Mucosa of descending colon (tissue), 3 donors: ENCODE measurements around the gene WDR18. TPM values are rescaled to one million over a fixed set of nuclear protein-coding genes. Genes with fewer than 3 reads are reported as not detected.
A peak's percentile ranks its signal among the peaks of the same experiment; 100 is the strongest.
"Not testable (repeated sequence)": the region's sequence is repeated elsewhere in the genome, so short reads cannot be mapped to it uniquely, and the experiment has no call there.

ENCODE experiments used
- ATAC-seq: fragments of 200-7000 bp; cut with Tn5 transposase; one replicate; pipeline ENCODE4 v1.9.1; 2020; ENCODE audit warnings: mild to moderate bottlenecking, moderate library complexity
- DNase-seq, 3 donors: peaks; one replicate each; pipeline ENCODE4 v3.0.0-alpha.2; 2020
- H3K36me3 ChIP-seq: fragments of 200-600 bp; one replicate; pipeline ENCODE4 v1.8.0; 2021; ENCODE audit warnings: low read depth, mild to moderate bottlenecking
- H3K4me1 ChIP-seq: fragments of 200-600 bp; one replicate; pipeline ENCODE4 v1.8.0; 2021; ENCODE audit warnings: low read depth, mild to moderate bottlenecking
- H3K4me3 ChIP-seq: fragments of 200-600 bp; one replicate; pipeline ENCODE4 v1.8.0; 2021; ENCODE audit warnings: mild to moderate bottlenecking
- H3K9me3 ChIP-seq: fragments of 200-600 bp; one replicate; pipeline ENCODE4 v1.8.0; 2021; ENCODE audit warnings: mild to moderate bottlenecking
- CTCF ChIP-seq: fragments of 200-600 bp; IDR thresholded peaks from one replicate; pipeline ENCODE4 v1.8.0; 2022; ENCODE audit warnings: antibody characterized with exemption, mild to moderate bottlenecking
- intact Hi-C, 2 donors: fragments of 100-400 bp; cut with DNase I in 1 of 2; cut with micrococcal nuclease in 1 of 2; formaldehyde crosslinking; loops; one replicate each; pipeline versions ENCODE4 v1.11.0 to v1.11.1; 2022; cut with DNase I, micrococcal nuclease
- total RNA-seq, 3 donors: library from RNA; stranded (reverse); fragmentation: NEBNext Ultra II Directional in 2 of 3; extraction: Animal tissue kit (Norgen Biotek cat#: 25700) in 2 of 3; gene quantifications; one replicate each; pipeline versions ENCODE4 v1.2.1 to v1.2.4, GENCODE V29; 2021 to 2023
- donor health status: DM: no; HTN: no; CAD: no; lungs with moderate emphysema.
- donor health status: DM: no; HTN: no; CAD: no.
- donor health status: DM: no; HTN: yes; CAD: no.

The WDR18 gene
- total RNA-seq, 3 donors from 2014 or later: 23.8 to 42.0 (median 33.0) TPM

- Histone ChIP-seq H3K4me3 (no peak overlapping the region), H3K36me3 (no peaks in the 10 kb centered on the region)
Observed at GRCh38 chr19:1018393-1018792, 34.2 kb downstream of the WDR18 start.

GRCh38 chr19:1018932-1019615 is 34.9 kb downstream of the WDR18 start:
- ATAC-seq (no peak), DNase-seq (peak in 1 of 3 donors; percentile 41)
- intact Hi-C loops: no loop called here
- H3K36me3 ChIP-seq: no peaks in the 10 kb centered on the region
- no peak overlapping the region for H3K4me3 ChIP-seq
- H3K9me3 ChIP-seq: no peaks in the 10 kb centered on the region
- no peak for TF ChIP-seq CTCF
- H3K4me1 ChIP-seq: peaks cover 47% of the 10 kb centered on the region

More at GRCh38 chr19:1018393-1018792, 34.2 kb downstream of the WDR18 start:
- Histone ChIP-seq H3K4me1 (peaks cover 47% of the 10 kb centered on the region), H3K9me3 (no peaks in the 10 kb centered on the region)
- intact Hi-C loops: no loop called here
- DNase-seq (no peak), ATAC-seq (no peak)
- TF ChIP-seq CTCF: no peak

- peak in 1 of 3 donors; percentile 48 for DNase-seq
- H3K4me1 ChIP-seq: peaks cover 47% of the 10 kb centered on the region
- intact Hi-C loops: no loop called here
Observed at GRCh38 chr19:1019616-1019961, 35.4 kb downstream of the WDR18 start.

GRCh38 chr19:1019980-1020867 is 36.1 kb downstream of the WDR18 start:
- H3K4me3 ChIP-seq: peak overlapping the region; percentile 91
- H3K9me3 ChIP-seq: no peaks in the 10 kb centered on the region
- no peak for TF ChIP-seq CTCF
- intact Hi-C loops: no loop called here
- DNase-seq: peak; percentile 57 to 84 (median 71)
- H3K36me3 ChIP-seq: no peaks in the 10 kb centered on the region
- ATAC-seq: no peak
- H3K4me1 ChIP-seq: peaks cover 47% of the 10 kb centered on the region

More at GRCh38 chr19:1019616-1019961, 35.4 kb downstream of the WDR18 start:
- Histone ChIP-seq H3K4me3 (peak overlapping the region; percentile 11), H3K9me3 (no peaks in the 10 kb centered on the region), H3K36me3 (no peaks in the 10 kb centered on the region)
- no peak for TF ChIP-seq CTCF
- ATAC-seq: no peak

- Histone ChIP-seq H3K4me3 (peak within 1 kb of the TSS; percentile 91), H3K4me1 (peaks cover 47% of the 10 kb centered on the region), H3K9me3 (no peaks in the 10 kb centered on the region), H3K36me3 (no peaks in the 10 kb centered on the region)
- intact Hi-C loops: no loop called here
- peak; percentile 8 for TF ChIP-seq CTCF
- DNase-seq: peak; percentile 97 to 98 (median 98)
- peak; percentile 90 for ATAC-seq
Observed at GRCh38 chr19:1020868-1021425, 36.8 kb downstream of the WDR18 start, which contains the start of gene TMEM259. TSS of gene TMEM259 (minus strand) at chr19:1021123. CDS start at chr19:1020996, 127 bp downstream.

- H3K36me3 ChIP-seq, DNase-seq, intact Hi-C loops, H3K9me3 ChIP-seq, H3K4me3 ChIP-seq, ATAC-seq: not testable (repeated sequence)
- H3K4me1 ChIP-seq: peaks cover 25% of the 10 kb centered on the region
Observed at GRCh38 chr19:1023883-1024188, 39.7 kb downstream of the WDR18 start.

- H3K4me3 ChIP-seq, H3K9me3 ChIP-seq, DNase-seq, intact Hi-C loops, ATAC-seq, H3K36me3 ChIP-seq: not testable (repeated sequence)
- H3K4me1 ChIP-seq: peaks cover 22% of the 10 kb centered on the region
Observed at GRCh38 chr19:1025080-1025479, 40.9 kb downstream of the WDR18 start.
